BLaER1 (cell line): Measurements from ENCODE around the gene SLC5A6.
A peak's percentile ranks its signal among the peaks of the same experiment; 100 is the strongest.

Source experiments
- H3K27ac ChIP-seq: shearing (Covaris generic); formaldehyde crosslinking; 2 replicates; pipeline ENCODE4 v1.8.1; 2022
- H3K27me3 ChIP-seq: shearing (Covaris generic); formaldehyde crosslinking; 2 replicates; pipeline ENCODE4 v1.8.1; 2022
- H3K36me3 ChIP-seq: shearing (Covaris generic); formaldehyde crosslinking; 2 replicates; pipeline ENCODE4 v1.8.1; 2022
- H3K4me1 ChIP-seq: shearing (Covaris generic); formaldehyde crosslinking; 2 replicates; pipeline ENCODE4 v1.8.1; 2022
- H3K4me2 ChIP-seq: shearing (Covaris generic); formaldehyde crosslinking; 2 replicates; pipeline ENCODE4 v1.8.1; 2022
- H3K4me3 ChIP-seq: shearing (Covaris generic); formaldehyde crosslinking; 2 replicates; pipeline ENCODE4 v1.8.1; 2022
- H3K9ac ChIP-seq: shearing (Covaris generic); formaldehyde crosslinking; 2 replicates; pipeline ENCODE4 v1.8.1; 2022
- H3K9me3 ChIP-seq: shearing (Covaris generic); formaldehyde crosslinking; 2 replicates; pipeline ENCODE4 v1.8.1; 2022
- H4K20me1 ChIP-seq: shearing (Covaris generic); formaldehyde crosslinking; 2 replicates; pipeline ENCODE4 v1.8.1; 2022
- Cebpa-rat ChIP-seq: shearing (Covaris generic); IDR thresholded peaks from 2 replicates; pipeline ENCODE4 v1.8.1; 2022

The SLC5A6 gene

GRCh38 chr2:27211943-27212625 lies at the start of gene SLC5A6, which contains the start of gene ATRAID:
Gene SLC5A6, minus strand, starts transcription at chr2:27212268. Its CDS starts 4,618 bp downstream, at chr2:27207650.
Gene ATRAID, plus strand, starts transcription at chr2:27212041. Its CDS starts 328 bp downstream, at chr2:27212369.
- Histone ChIP-seq H3K27ac (peak within 1 kb of the TSS; percentile 98), H3K4me3 (peak within 1 kb of the TSS; percentile 86), H3K4me2 (peak within 1 kb of the TSS; percentile 94), H3K36me3 (peaks cover 44% of the 10 kb centered on the region), H3K4me1 (peaks cover 52% of the 10 kb centered on the region), H3K9ac (peak within 1 kb of the TSS; percentile 98), H3K9me3 (no peaks in the 10 kb centered on the region), H3K27me3 (no peaks in the 10 kb centered on the region), H4K20me1 (0 out of 2 replicates have a peak, but pooled peaks cover 10% of the 10 kb centered on the region)
- TF ChIP-seq Cebpa-rat: no peak

GRCh38 chr2:27261241-27261925 lies 49.3 kb upstream of the SLC5A6 start:
- Histone ChIP-seq H3K9ac (no peak overlapping the region), H3K4me3 (no peak overlapping the region), H3K4me2 (peak overlapping the region; percentile 95), H3K9me3 (no peaks in the 10 kb centered on the region), H3K27ac (no peak overlapping the region), H3K36me3 (no peaks in the 10 kb centered on the region), H4K20me1 (peaks cover 47% of the 10 kb centered on the region), H3K27me3 (peaks cover 98% of the 10 kb centered on the region), H3K4me1 (peaks cover 35% of the 10 kb centered on the region)
- TF ChIP-seq Cebpa-rat: no peak

GRCh38 chr2:27258051-27258450 lies 46.0 kb upstream of the SLC5A6 start:
- H3K9me3 ChIP-seq: no peaks in the 10 kb centered on the region
- H3K4me1 ChIP-seq: peaks cover 17% of the 10 kb centered on the region
- H3K36me3 ChIP-seq: no peaks in the 10 kb centered on the region
- H4K20me1 ChIP-seq: peaks cover 31% of the 10 kb centered on the region
- peaks cover 69% of the 10 kb centered on the region for H3K27me3 ChIP-seq
- no peak for TF ChIP-seq Cebpa-rat
- no peak overlapping the region for H3K27ac ChIP-seq
- no peak overlapping the region for H3K9ac ChIP-seq
- no peak overlapping the region for H3K4me3 ChIP-seq
- H3K4me2 ChIP-seq: no peak overlapping the region

GRCh38 chr2:27256855-27257454 lies 44.9 kb upstream of the SLC5A6 start:
- Histone ChIP-seq H3K27me3 (peaks cover 58% of the 10 kb centered on the region), H3K27ac (no peak overlapping the region), H3K4me2 (no peak overlapping the region), H3K4me3 (no peak overlapping the region), H4K20me1 (peaks cover 22% of the 10 kb centered on the region), H3K9me3 (no peaks in the 10 kb centered on the region), H3K4me1 (peaks cover 9% of the 10 kb centered on the region), H3K36me3 (no peaks in the 10 kb centered on the region), H3K9ac (no peak overlapping the region)
- TF ChIP-seq Cebpa-rat: no peak

GRCh38 chr2:27255660-27256059 lies 43.6 kb upstream of the SLC5A6 start:
- TF ChIP-seq Cebpa-rat: no peak
- Histone ChIP-seq H3K9me3 (no peaks in the 10 kb centered on the region), H3K4me1 (peaks cover 20% of the 10 kb centered on the region), H3K27me3 (peaks cover 45% of the 10 kb centered on the region), H3K27ac (no peak overlapping the region), H3K36me3 (no peaks in the 10 kb centered on the region), H3K4me3 (no peak overlapping the region), H3K4me2 (no peak overlapping the region), H3K9ac (no peak overlapping the region), H4K20me1 (peaks cover 10% of the 10 kb centered on the region; the same call in 1 of the 2 replicates)

GRCh38 chr2:27255187-27255586 lies 43.1 kb upstream of the SLC5A6 start:
- TF ChIP-seq Cebpa-rat: no peak
- H3K9ac ChIP-seq: no peak overlapping the region
- peaks cover 5% of the 10 kb centered on the region; the same call in 1 of the 2 replicates for H4K20me1 ChIP-seq
- H3K4me3 ChIP-seq: no peak overlapping the region
- H3K27ac ChIP-seq: no peak overlapping the region
- H3K27me3 ChIP-seq: peaks cover 41% of the 10 kb centered on the region
- H3K36me3 ChIP-seq: no peaks in the 10 kb centered on the region
- peaks cover 24% of the 10 kb centered on the region for H3K4me1 ChIP-seq
- H3K9me3 ChIP-seq: no peaks in the 10 kb centered on the region
- H3K4me2 ChIP-seq: no peak overlapping the region

- peaks cover 9% of the 10 kb centered on the region; the same call in 1 of the 2 replicates for H3K27me3 ChIP-seq
- H3K36me3 ChIP-seq: no peaks in the 10 kb centered on the region
- H4K20me1 ChIP-seq: no peaks in the 10 kb centered on the region
- peaks cover 35% of the 10 kb centered on the region for H3K4me1 ChIP-seq
- no peak overlapping the region for H3K27ac ChIP-seq
- H3K4me2 ChIP-seq: peak overlapping the region; percentile 74
- no peak for TF ChIP-seq Cebpa-rat
- H3K9ac ChIP-seq: no peak overlapping the region
- no peaks in the 10 kb centered on the region for H3K9me3 ChIP-seq
- no peak overlapping the region for H3K4me3 ChIP-seq
Observed at GRCh38 chr2:27251766-27252165, 39.7 kb upstream of the SLC5A6 start.

GRCh38 chr2:27250652-27251379 lies 38.7 kb upstream of the SLC5A6 start:
- H3K27me3 ChIP-seq: no peaks in the 10 kb centered on the region; the same call in 1 of the 2 replicates
- H3K27ac ChIP-seq: no peak overlapping the region
- peak overlapping the region; percentile 74 for H3K4me2 ChIP-seq
- H3K36me3 ChIP-seq: no peaks in the 10 kb centered on the region
- H3K9me3 ChIP-seq: no peaks in the 10 kb centered on the region
- no peak overlapping the region for H3K4me3 ChIP-seq
- peaks cover 35% of the 10 kb centered on the region for H3K4me1 ChIP-seq
- no peaks in the 10 kb centered on the region for H4K20me1 ChIP-seq
- H3K9ac ChIP-seq: no peak overlapping the region
- TF ChIP-seq Cebpa-rat: no peak

- H3K36me3 ChIP-seq: peaks cover 3% of the 10 kb centered on the region
- H3K4me3 ChIP-seq: no peak overlapping the region
- H3K4me1 ChIP-seq: peaks cover 35% of the 10 kb centered on the region
- H3K9ac ChIP-seq: no peak overlapping the region
- H3K27ac ChIP-seq: no peak overlapping the region
- H3K4me2 ChIP-seq: peak overlapping the region; percentile 74
- no peaks in the 10 kb centered on the region for H4K20me1 ChIP-seq
- H3K27me3 ChIP-seq: no peaks in the 10 kb centered on the region; the same call in 1 of the 2 replicates
- TF ChIP-seq Cebpa-rat: no peak
- H3K9me3 ChIP-seq: no peaks in the 10 kb centered on the region
Observed at GRCh38 chr2:27249891-27250651, 38.0 kb upstream of the SLC5A6 start.
